Loucy (cell line): Measurements from ENCODE around the gene MYO5B.

Experiments
- H2AFZ ChIP-seq: fragments of 200-600 bp; sonication (generic); 2 replicates; pipeline ENCODE4 v1.6.0; 2016; ENCODE audit warnings: antibody characterized with exemption, mild to moderate bottlenecking, low read length, moderate library complexity
- H3F3A ChIP-seq: fragments of 200-600 bp; 2 replicates; pipeline ENCODE4 v1.6.0; 2016; ENCODE audit warnings: antibody characterized with exemption, low read depth, mild to moderate bottlenecking
- H3K27me3 ChIP-seq: fragments of 200-600 bp; sonication (generic); 2 replicates; pipeline ENCODE4 v1.6.1; 2014; ENCODE audit warnings: low read length, mild to moderate bottlenecking; ENCODE audit not compliant: insufficient read depth, poor library complexity, severe bottlenecking
- H3K36me3 ChIP-seq: fragments of 200-600 bp; sonication (generic); 2 replicates; pipeline ENCODE4 v1.6.1; 2016; ENCODE audit warnings: low read length; ENCODE audit not compliant: insufficient read depth
- H3K4me1 ChIP-seq: fragments of 200-600 bp; sonication (generic); 2 replicates; pipeline ENCODE4 v1.5.1; 2014; ENCODE audit warnings: low read length, mild to moderate bottlenecking; ENCODE audit not compliant: insufficient read depth, poor library complexity, severe bottlenecking
- H3K4me2 ChIP-seq: fragments of 200-600 bp; sonication (generic); 2 replicates; pipeline ENCODE4 v1.6.0; 2014; ENCODE audit warnings: antibody characterized with exemption, low read length, low read depth, mild to moderate bottlenecking; ENCODE audit not compliant: poor library complexity, severe bottlenecking
- H3K4me3 ChIP-seq: fragments of 200-600 bp; sonication (generic); 2 replicates; pipeline ENCODE4 v1.5.1; 2014; ENCODE audit warnings: low read length, mild to moderate bottlenecking, mixed read lengths; ENCODE audit not compliant: poor library complexity, severe bottlenecking
- H3K79me2 ChIP-seq: fragments of 200-600 bp; sonication (generic); 2 replicates; pipeline ENCODE4 v1.6.1; 2014; ENCODE audit warnings: low read length; ENCODE audit not compliant: insufficient read depth
- H3K9ac ChIP-seq: fragments of 200-600 bp; sonication (generic); 2 replicates; pipeline ENCODE4 v1.6.0; 2014; ENCODE audit warnings: mild to moderate bottlenecking, low read depth, low read length, moderate library complexity; ENCODE audit not compliant: poor library complexity, severe bottlenecking
- H3K9me2 ChIP-seq: fragments of 200-600 bp; sonication (generic); replicated peaks from 2 replicates; pipeline ENCODE4 v1.6.1; 2016; ENCODE audit warnings: low read depth, low read length, mixed read lengths
- H3K9me3 ChIP-seq: fragments of 200-600 bp; sonication (generic); 2 replicates; pipeline ENCODE4 v1.6.1; 2014; ENCODE audit warnings: mild to moderate bottlenecking, antibody characterized with exemption, low read length, low read depth; ENCODE audit not compliant: insufficient read depth
- H4K20me1 ChIP-seq: fragments of 200-600 bp; sonication (generic); 2 replicates; pipeline ENCODE4 v1.6.0; 2014; ENCODE audit warnings: antibody characterized with exemption, low read length, mild to moderate bottlenecking; ENCODE audit not compliant: insufficient read depth, poor library complexity, severe bottlenecking
- EZH2phosphoT487 ChIP-seq: fragments of 200-600 bp; IDR thresholded peaks from 2 replicates; pipeline ENCODE4 v1.6.1; 2018; ENCODE audit warnings: antibody characterized with exemption, mild to moderate bottlenecking, moderate library complexity, borderline replicate concordance
- TF ChIP-seq, protein P1 (sequence below): fragments of 200-600 bp; sonication (generic); conservative IDR thresholded peaks from 2 replicates; pipeline ENCODE4 v1.5.1; 2014; ENCODE audit warnings: mild to moderate bottlenecking, antibody characterized with exemption, low read length

MYO5B gene

DNA sequence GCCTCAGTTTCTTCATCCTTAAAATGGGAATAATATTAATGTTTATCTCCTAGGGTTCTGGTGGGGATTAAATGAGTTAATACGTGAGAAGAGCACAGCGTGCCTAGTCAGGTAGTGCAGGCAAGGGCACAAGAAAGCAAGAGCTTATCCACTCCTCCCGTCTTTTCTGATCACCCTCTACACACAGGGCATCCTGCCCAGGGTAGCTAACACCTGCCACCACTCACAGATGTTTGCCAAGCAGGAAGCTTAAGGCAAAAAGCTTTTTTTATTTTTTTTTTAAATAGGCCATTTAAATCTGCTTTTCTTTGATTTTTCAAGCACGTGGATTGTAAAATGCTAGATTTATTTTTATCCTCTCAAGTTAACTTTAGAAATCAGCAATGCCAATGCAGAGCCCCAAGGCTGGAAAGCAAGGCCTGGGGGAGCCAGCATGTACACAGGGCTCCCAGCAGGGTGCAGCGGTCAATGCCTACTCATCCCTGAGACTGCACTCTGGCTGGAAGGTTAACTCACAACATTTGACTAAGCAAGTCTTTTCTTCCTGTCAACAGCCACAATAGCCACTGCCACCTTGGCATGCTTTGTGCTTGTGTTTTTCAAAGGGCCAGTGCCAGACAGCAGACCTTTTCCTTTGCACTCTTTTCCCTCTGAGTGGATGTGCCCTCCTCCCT lies 295.2 kb downstream of the MYO5B start:
- Histone ChIP-seq H3K36me3 (no peaks in the 10 kb centered on the region), H3K9me2 (no peaks in the 10 kb centered on the region), H2AFZ (no peak overlapping the region), H3F3A (no peaks in the 10 kb centered on the region), H3K79me2 (no peaks in the 10 kb centered on the region), H3K4me1 (no peaks in the 10 kb centered on the region), H3K9me3 (no peaks in the 10 kb centered on the region), H3K9ac (no peak overlapping the region), H3K27me3 (no peaks in the 10 kb centered on the region), H4K20me1 (no peaks in the 10 kb centered on the region), H3K4me3 (no peak overlapping the region), H3K4me2 (no peak overlapping the region)
- TF ChIP-seq, protein P1, sequence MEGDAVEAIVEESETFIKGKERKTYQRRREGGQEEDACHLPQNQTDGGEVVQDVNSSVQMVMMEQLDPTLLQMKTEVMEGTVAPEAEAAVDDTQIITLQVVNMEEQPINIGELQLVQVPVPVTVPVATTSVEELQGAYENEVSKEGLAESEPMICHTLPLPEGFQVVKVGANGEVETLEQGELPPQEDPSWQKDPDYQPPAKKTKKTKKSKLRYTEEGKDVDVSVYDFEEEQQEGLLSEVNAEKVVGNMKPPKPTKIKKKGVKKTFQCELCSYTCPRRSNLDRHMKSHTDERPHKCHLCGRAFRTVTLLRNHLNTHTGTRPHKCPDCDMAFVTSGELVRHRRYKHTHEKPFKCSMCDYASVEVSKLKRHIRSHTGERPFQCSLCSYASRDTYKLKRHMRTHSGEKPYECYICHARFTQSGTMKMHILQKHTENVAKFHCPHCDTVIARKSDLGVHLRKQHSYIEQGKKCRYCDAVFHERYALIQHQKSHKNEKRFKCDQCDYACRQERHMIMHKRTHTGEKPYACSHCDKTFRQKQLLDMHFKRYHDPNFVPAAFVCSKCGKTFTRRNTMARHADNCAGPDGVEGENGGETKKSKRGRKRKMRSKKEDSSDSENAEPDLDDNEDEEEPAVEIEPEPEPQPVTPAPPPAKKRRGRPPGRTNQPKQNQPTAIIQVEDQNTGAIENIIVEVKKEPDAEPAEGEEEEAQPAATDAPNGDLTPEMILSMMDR = peak; percentile 32; the same call in 1 of the 2 replicates
- TF ChIP-seq EZH2phosphoT487 = no peak

DNA sequence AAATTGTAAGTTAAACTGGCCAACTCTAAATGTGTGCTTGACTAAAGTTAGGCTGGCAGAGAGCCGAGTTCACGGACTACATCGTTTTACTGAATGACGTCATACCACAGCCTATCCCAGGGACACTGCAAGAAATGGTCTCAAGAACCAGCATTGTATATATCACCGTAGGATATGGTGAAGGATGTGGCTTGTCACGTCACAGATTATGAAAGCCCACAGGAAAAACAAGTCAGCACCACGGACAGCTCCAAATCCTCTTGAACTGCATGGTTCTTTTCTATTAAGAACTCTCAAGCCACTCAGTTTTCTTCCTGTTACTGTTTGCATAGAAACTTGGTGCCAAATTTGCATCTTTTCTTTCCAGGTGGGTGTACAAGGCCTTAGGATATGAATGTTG lies 296.5 kb downstream of the MYO5B start:
- Histone ChIP-seq H3K4me3 (no peak overlapping the region), H3K9me3 (no peaks in the 10 kb centered on the region), H3K9me2 (no peaks in the 10 kb centered on the region), H3K4me1 (no peaks in the 10 kb centered on the region), H3K27me3 (no peaks in the 10 kb centered on the region), H3K9ac (no peak overlapping the region), H3K79me2 (no peaks in the 10 kb centered on the region), H3K36me3 (no peaks in the 10 kb centered on the region), H3F3A (no peaks in the 10 kb centered on the region), H4K20me1 (no peaks in the 10 kb centered on the region), H2AFZ (no peak overlapping the region), H3K4me2 (no peak overlapping the region)
- TF ChIP-seq EZH2phosphoT487 = no peak
- TF ChIP-seq, protein P1 = no peak

DNA sequence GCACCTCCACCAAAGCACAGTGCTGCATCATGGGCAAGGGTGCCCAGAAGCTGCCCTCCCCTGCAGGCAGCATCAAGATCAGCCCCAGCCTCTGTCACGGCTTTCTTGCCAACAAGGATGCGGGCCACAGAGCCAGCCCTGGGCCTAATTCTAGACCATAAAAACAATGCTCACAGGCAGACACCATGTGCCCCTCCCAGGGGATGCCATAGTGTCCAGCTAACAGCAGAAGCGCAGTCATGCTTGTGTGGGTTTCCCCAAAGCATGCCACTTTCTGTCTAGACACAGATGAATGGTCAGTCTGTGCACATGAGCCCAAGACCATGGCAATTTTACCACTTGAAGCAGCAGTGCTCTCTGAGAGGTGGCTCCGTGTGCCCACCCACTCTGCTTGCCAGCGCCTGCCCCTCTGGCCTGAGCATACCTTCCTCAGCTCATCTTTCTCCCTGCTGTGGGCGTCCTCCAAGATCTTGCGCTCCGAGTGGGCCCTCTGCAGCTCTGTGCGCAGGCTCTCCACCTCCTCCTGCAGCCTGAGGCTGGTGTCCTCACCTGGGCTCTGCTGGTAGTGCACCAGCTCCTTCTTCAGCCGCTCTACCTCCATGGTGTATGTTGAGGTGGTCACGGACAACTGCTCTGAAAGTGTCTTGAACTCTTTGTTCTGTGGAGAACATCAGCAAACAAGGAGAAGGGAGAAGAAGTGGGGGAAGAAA lies 300.3 kb downstream of the MYO5B start:
- Histone ChIP-seq H2AFZ (no peak overlapping the region), H3K4me3 (no peak overlapping the region), H3K36me3 (no peaks in the 10 kb centered on the region), H4K20me1 (no peaks in the 10 kb centered on the region), H3K9me2 (no peaks in the 10 kb centered on the region), H3K4me1 (no peaks in the 10 kb centered on the region), H3F3A (no peaks in the 10 kb centered on the region), H3K4me2 (no peak overlapping the region), H3K79me2 (no peaks in the 10 kb centered on the region), H3K27me3 (no peaks in the 10 kb centered on the region), H3K9ac (no peak overlapping the region), H3K9me3 (no peaks in the 10 kb centered on the region)
- TF ChIP-seq, protein P1 = no peak
- no peak for TF ChIP-seq EZH2phosphoT487
